ENCODE data around the gene CCDC57.

CCDC57 gene

DNA sequence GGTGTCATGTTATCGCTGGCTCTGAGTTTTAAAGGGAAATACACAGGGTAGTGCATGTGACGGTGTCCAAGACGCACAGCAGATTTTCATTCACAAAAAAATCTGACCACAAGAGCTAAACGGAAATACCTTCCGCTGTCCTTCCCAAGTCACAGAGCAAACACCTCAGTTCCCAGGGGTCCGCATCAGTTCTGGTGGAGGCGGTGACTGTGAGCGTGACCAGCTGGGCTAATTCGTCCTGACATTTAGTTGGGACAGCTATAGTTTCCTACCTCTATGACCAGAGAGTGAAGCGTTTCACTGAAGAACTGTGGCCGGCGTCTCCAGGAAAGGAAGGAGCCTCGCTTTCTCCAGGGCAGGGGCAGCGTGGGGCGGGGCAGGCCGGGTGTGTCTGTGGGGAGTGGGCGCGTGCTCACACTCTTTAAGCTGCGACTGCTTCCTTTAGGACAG, 104.1 kb downstream of the CCDC57 start:
- Histone ChIP-seq H3K9ac (ENCODE audit: low read length in 2 of 2) (no peak overlapping the region), H3K27me3 (ENCODE audit: control insufficient read depth in 1 of 2, insufficient read depth in 2 of 2, low read length in 2 of 2) (no peaks in the 10 kb centered on the region), H3K36me3 (ENCODE audit: control insufficient read depth in 2 of 2, insufficient read depth in 2 of 2, low read length in 2 of 2) (peaks cover 0 to 9% of the 10 kb centered on the region in 2 donors), H3K9me3 (ENCODE audit: control insufficient read depth in 2 of 2, low read length in 2 of 2) (no peaks in the 10 kb centered on the region), H3K4me3 (ENCODE audit: low read length in 2 of 2) (no peak overlapping the region), H3K4me1 (ENCODE audit: control insufficient read depth, insufficient read depth, low read length) (peaks cover 16% of the 10 kb centered on the region), H3K27ac (ENCODE audit: low read length) (no peak overlapping the region)

DNA sequence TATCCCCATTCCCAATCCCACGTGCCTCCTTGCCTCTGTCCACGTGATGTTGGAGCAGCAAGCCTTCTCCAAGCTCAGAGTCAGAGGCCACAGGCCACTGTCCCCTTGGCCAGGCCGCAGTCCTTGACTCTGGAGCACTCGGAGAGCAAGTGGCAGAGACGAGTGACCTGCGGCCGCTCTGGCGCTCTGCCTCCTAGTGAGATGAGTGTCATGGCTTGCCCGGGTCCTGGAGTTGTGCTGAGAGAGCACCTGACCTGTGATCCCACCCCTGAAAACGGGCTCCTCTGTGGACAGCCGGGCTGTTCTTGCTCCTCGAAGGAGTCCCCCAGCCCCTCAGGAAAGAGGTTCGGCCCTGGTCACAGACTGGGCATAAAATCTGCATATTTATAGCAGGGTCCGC, 104.6 kb downstream of the CCDC57 start:
- peaks cover 0 to 6% of the 10 kb centered on the region in 2 donors for H3K36me3 ChIP-seq (ENCODE audit: control insufficient read depth in 2 of 2, insufficient read depth in 2 of 2, low read length in 2 of 2)
- no peak overlapping the region for H3K27ac ChIP-seq (ENCODE audit: low read length)
- H3K27me3 ChIP-seq (ENCODE audit: control insufficient read depth in 1 of 2, insufficient read depth in 2 of 2, low read length in 2 of 2), result no peaks in the 10 kb centered on the region
- no peak overlapping the region for H3K4me3 ChIP-seq (ENCODE audit: low read length in 2 of 2)
- H3K9me3 ChIP-seq (ENCODE audit: control insufficient read depth in 2 of 2, low read length in 2 of 2), result no peaks in the 10 kb centered on the region
- peaks cover 18% of the 10 kb centered on the region for H3K4me1 ChIP-seq (ENCODE audit: control insufficient read depth, insufficient read depth, low read length)
- H3K9ac ChIP-seq (ENCODE audit: low read length in 2 of 2), result no peak overlapping the region

DNA sequence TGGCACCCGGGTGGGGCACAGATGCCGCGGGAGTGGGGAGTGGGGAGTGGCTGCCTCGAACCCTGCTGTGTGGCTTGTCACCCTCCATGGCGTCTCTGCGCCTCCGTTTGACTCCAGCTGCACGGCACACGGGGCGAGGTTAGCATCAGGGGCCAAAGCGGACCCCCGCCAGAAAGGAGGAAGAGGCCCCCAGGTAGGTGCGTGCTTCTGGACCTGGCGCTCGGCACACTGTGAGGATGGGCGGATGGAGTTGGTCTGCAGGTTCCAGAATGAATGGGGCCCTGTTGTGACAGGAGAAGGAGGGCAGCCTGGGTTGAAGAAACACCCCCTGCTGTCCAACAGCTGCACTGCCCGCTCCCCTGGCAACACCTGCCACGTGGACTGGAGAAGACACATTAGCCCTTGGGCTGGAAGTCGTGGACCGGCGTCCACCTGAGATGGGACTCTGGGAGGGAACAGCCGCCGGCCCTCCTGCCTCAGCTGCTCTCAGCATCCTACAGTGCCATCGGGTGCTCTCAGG, 105.2 kb downstream of the CCDC57 start:
- Histone ChIP-seq H3K4me1 (ENCODE audit: control insufficient read depth, insufficient read depth, low read length) (peaks cover 18% of the 10 kb centered on the region), H3K4me3 (ENCODE audit: low read length in 2 of 2) (no peak overlapping the region), H3K9me3 (ENCODE audit: control insufficient read depth in 2 of 2, low read length in 2 of 2) (no peaks in the 10 kb centered on the region), H3K27me3 (ENCODE audit: control insufficient read depth in 1 of 2, insufficient read depth in 2 of 2, low read length in 2 of 2) (no peaks in the 10 kb centered on the region), H3K27ac (ENCODE audit: low read length) (no peak overlapping the region), H3K36me3 (ENCODE audit: control insufficient read depth in 2 of 2, insufficient read depth in 2 of 2, low read length in 2 of 2) (peaks cover 0 to 2% of the 10 kb centered on the region in 2 donors), H3K9ac (ENCODE audit: low read length in 2 of 2) (no peak overlapping the region)

DNA sequence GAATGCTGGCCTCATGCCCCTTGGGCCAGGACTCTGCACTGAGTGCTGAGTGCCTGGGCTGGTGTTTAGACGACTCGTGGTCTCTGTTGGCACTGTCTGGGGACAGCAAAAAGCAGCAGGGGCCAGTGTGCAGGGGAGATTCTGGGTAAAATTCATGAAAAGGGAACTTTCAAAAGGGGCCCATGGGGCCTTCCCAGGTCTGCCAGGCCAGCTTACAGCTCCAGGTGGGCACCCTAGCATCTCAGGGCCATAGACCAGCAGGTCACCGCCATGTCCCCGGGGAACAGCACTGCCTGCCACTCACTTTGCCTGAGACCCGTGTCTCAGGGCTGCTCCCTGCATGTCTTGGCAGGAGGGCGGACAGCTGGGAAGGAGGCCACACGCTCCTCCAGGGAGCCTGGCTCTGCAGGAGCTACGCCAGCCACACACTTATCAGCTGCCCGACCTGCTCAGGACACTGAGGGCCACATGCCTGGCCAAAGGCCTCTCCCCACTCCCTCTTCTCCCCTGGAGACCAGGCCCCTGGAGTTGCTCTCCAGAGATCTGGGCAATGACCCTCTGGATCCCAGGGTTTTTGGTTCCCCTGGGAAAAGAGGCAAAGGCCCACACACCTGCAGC, 105.8 kb downstream of the CCDC57 start:
- no peaks in the 10 kb centered on the region for H3K27me3 ChIP-seq (ENCODE audit: control insufficient read depth in 1 of 2, insufficient read depth in 2 of 2, low read length in 2 of 2)
- H3K9ac ChIP-seq (ENCODE audit: low read length in 2 of 2), result peak overlapping the region in 1 of 2 donors; percentile 42
- no peak overlapping the region for H3K27ac ChIP-seq (ENCODE audit: low read length)
- peak overlapping the region in 1 of 2 donors; percentile 29 for H3K4me3 ChIP-seq (ENCODE audit: low read length in 2 of 2)
- peaks cover 20% of the 10 kb centered on the region for H3K4me1 ChIP-seq (ENCODE audit: control insufficient read depth, insufficient read depth, low read length)
- H3K36me3 ChIP-seq (ENCODE audit: control insufficient read depth in 2 of 2, insufficient read depth in 2 of 2, low read length in 2 of 2), result no peaks in the 10 kb centered on the region
- H3K9me3 ChIP-seq (ENCODE audit: control insufficient read depth in 2 of 2, low read length in 2 of 2), result no peaks in the 10 kb centered on the region

DNA sequence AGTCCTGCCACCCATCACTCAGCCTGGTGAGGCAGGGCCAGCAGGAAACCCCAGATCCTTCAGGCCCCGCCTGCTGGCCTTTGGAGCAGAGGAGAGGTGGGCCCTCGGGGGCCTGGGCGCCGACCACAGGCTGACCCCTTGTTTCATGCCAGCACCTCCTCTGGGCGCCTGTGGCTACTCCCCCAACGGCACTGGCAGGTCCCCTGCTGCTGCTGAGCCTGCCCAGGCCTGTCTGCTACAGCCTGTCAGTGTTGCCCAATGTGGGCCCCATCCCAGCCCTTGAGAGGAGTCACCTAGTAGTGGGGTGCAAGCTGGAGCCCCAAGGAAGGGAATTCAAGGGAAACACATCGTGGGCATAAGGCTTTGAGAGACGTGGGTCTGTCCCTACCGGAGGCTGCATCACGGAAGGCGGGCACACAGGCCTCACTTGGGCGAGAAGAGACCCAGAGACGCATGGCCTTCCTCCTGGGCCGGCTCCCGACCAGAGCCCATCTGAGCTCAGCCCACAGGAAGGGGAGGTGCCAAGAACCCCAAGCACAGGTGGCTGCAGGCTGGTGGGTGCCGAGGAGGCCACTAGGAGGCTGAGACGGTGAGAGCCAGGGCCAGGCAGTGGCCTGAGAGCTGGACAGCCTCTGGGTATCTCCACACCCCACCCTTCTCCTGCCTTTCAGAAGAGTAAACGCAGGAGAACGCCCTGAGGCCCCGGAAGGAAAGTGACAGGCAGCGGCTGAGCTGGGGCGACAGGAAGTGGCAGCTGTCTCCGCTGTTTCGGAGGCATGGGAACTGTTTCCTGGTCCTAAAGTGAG, 106.6 kb downstream of the CCDC57 start:
- no peaks in the 10 kb centered on the region for H3K36me3 ChIP-seq (ENCODE audit: control insufficient read depth in 2 of 2, insufficient read depth in 2 of 2, low read length in 2 of 2)
- peak overlapping the region; percentile 6 to 42 for H3K9ac ChIP-seq (ENCODE audit: low read length in 2 of 2)
- no peaks in the 10 kb centered on the region for H3K27me3 ChIP-seq (ENCODE audit: control insufficient read depth in 1 of 2, insufficient read depth in 2 of 2, low read length in 2 of 2)
- H3K4me1 ChIP-seq (ENCODE audit: control insufficient read depth, insufficient read depth, low read length), result peaks cover 24% of the 10 kb centered on the region
- no peak overlapping the region for H3K27ac ChIP-seq (ENCODE audit: low read length)
- H3K9me3 ChIP-seq (ENCODE audit: control insufficient read depth in 2 of 2, low read length in 2 of 2), result no peaks in the 10 kb centered on the region
- H3K4me3 ChIP-seq (ENCODE audit: low read length in 2 of 2), result peak overlapping the region in 1 of 2 donors; percentile 29

DNA sequence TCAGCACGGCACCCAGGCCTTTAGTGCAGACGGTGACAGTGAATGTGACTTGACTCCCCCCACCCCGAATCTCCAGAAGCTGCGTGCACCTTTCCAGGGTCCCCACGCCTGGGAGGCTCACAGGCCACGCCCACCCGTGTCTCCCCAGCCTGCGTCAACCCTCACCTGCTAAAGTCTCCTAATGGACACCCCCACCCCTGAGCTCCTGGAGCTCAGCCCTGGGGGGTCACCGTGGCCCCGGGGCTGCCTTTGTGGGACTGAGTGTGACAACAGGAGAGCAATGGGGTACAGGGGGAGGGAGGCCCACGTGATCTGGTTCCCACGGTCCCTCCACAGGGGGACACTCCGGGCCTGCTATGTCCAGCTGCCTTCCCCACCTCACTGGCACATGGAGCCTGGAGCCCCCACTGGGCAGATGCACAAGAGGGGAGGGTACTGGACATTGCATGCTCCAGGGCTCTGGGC, 107.2 kb downstream of the CCDC57 start:
- Histone ChIP-seq H3K9me3 (ENCODE audit: control insufficient read depth in 2 of 2, low read length in 2 of 2) (no peaks in the 10 kb centered on the region), H3K9ac (ENCODE audit: low read length in 2 of 2) (no peak overlapping the region), H3K27me3 (ENCODE audit: control insufficient read depth in 1 of 2, insufficient read depth in 2 of 2, low read length in 2 of 2) (no peaks in the 10 kb centered on the region), H3K36me3 (ENCODE audit: control insufficient read depth in 2 of 2, insufficient read depth in 2 of 2, low read length in 2 of 2) (no peaks in the 10 kb centered on the region), H3K4me1 (ENCODE audit: control insufficient read depth, insufficient read depth, low read length) (peaks cover 25% of the 10 kb centered on the region), H3K4me3 (ENCODE audit: low read length in 2 of 2) (no peak overlapping the region), H3K27ac (ENCODE audit: low read length) (no peak overlapping the region)

DNA sequence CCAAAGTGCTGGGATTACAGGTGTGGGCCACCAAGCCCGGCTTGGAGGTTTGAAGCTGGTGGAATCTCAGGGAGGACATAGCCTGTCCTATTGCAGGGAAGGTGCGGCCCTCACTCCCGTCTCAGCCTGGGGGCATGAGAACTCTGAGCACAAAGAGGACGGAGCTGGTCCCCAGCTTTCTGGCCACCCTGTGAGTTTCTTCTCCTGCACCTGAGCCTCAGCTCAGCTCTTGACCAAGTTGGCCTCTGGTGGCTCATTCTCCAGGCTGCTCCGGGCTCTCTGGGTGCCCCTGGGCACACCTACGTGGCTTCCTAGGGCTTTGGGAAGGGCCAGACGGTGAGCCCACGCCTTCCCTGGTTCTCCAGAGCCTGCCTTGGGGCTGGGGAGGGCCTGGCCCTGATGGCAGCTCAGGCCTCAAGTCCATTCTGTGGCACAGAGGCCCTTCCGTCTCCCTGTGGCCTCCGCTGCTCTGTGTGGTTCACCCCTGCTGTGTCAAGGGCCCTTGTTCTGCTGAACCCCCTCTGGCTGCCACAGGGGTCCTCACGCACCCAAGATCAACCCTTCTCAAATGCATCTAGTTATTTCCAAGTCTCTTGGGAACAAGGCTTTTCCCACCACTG, 107.7 kb downstream of the CCDC57 start:
- H3K9ac ChIP-seq (ENCODE audit: low read length in 2 of 2), result no peak overlapping the region
- no peaks in the 10 kb centered on the region for H3K9me3 ChIP-seq (ENCODE audit: control insufficient read depth in 2 of 2, low read length in 2 of 2)
- no peaks in the 10 kb centered on the region for H3K36me3 ChIP-seq (ENCODE audit: control insufficient read depth in 2 of 2, insufficient read depth in 2 of 2, low read length in 2 of 2)
- peaks cover 25% of the 10 kb centered on the region for H3K4me1 ChIP-seq (ENCODE audit: control insufficient read depth, insufficient read depth, low read length)
- H3K4me3 ChIP-seq (ENCODE audit: low read length in 2 of 2), result no peak overlapping the region
- no peaks in the 10 kb centered on the region for H3K27me3 ChIP-seq (ENCODE audit: control insufficient read depth in 1 of 2, insufficient read depth in 2 of 2, low read length in 2 of 2)
- no peak overlapping the region for H3K27ac ChIP-seq (ENCODE audit: low read length)

DNA sequence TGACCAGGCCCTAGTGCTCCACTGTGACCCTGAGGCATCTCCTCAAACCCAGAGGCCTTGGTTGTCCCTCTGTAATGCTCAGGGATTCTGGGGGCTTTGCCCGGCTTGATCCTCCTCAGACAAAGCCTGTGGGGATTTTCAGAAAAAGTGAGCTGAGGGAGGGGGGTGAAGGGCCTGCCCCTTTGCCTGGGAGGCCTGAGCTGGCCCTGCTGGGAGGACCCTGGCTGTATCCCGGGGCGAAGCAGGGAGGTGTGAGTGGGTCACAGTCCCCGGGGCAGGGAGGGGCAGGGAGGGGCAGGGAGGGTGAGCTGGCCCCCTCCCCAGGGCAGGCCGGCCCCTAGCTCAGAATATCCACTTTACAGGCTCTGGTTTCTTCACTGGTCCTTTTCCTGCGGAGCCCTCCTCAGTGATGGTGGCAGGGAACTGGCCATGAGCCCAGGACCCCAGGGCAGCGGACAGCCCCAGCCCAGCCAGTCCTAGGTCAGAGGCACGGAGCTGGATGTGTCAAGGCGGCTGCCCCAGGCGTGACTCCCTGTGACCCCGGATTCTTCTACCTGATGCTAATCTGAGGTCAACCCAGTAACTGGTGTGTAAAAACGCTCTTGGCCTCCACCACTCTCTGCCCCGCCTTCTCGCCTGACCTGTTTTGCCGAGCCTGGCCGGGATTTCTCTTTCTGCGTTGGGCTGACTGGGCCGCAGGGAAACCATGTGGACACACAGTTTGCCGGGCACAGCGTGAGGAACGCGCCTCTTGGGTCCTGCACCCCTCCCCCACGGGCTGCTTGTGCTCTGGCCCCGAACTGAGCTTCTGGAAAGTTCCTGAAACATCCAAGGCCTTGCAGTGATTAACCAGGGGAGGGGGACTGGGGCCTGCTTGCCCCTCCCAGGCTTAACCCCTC, 108.8 kb downstream of the CCDC57 start:
- Histone ChIP-seq H3K9me3 (ENCODE audit: control insufficient read depth in 2 of 2, low read length in 2 of 2) (no peaks in the 10 kb centered on the region), H3K9ac (ENCODE audit: low read length in 2 of 2) (peak overlapping the region; percentile 38 to 47), H3K4me1 (ENCODE audit: control insufficient read depth, insufficient read depth, low read length) (peaks cover 36% of the 10 kb centered on the region), H3K27ac (ENCODE audit: low read length) (peak overlapping the region; percentile 41), H3K4me3 (ENCODE audit: low read length in 2 of 2) (peak overlapping the region in 1 of 2 donors; percentile 15), H3K36me3 (ENCODE audit: control insufficient read depth in 2 of 2, insufficient read depth in 2 of 2, low read length in 2 of 2) (no peaks in the 10 kb centered on the region), H3K27me3 (ENCODE audit: control insufficient read depth in 1 of 2, insufficient read depth in 2 of 2, low read length in 2 of 2) (no peaks in the 10 kb centered on the region)

DNA sequence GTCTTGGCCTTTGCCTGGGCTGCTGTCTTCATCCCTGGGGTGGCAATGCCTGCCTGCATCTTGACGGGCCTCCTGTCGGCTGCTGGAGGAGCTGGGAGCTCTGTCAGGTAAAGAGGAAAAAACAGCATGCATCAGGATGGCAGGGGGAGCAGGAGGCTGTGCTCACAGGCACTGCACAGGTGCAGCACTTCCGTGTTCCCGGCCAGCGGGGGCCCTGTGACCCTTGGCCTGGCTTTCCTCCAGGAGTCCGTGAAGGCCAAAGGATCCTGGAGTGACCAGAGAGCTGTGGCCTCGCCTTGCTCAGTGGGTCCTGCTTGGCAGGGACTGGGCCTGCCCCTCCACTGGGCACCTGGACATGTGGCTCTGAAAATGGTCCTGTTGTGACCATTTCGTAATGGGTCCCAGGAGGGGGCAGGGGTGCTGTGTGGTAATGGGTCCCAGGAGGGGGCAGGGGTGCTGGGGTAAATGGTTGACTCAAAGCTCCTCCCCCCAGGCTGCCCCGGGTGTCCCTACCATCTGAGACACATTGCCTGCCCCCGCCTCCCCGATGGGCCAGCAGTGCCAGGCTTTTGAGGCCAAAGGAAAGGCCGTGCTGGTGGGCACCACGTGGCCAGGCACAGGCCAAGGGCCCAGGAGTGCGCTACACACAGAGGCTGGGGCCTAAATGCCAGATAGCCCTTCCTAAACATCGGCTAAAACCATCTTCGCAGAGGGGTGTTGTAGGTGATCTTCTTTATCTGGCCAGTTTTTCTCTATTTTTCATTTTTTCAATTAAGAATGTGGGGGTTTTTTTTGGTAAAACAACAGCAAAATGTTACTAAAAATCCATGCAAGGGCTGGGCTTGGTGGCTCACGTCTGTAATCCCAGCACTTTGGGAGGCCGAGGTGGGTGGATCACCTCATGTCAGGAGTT, 110.6 kb downstream of the CCDC57 start:
- no peaks in the 10 kb centered on the region for H3K27me3 ChIP-seq (ENCODE audit: control insufficient read depth in 1 of 2, insufficient read depth in 2 of 2, low read length in 2 of 2)
- no peak overlapping the region for H3K27ac ChIP-seq (ENCODE audit: low read length)
- no peaks in the 10 kb centered on the region for H3K36me3 ChIP-seq (ENCODE audit: control insufficient read depth in 2 of 2, insufficient read depth in 2 of 2, low read length in 2 of 2)
- no peak overlapping the region for H3K9ac ChIP-seq (ENCODE audit: low read length in 2 of 2)
- no peak overlapping the region for H3K4me3 ChIP-seq (ENCODE audit: low read length in 2 of 2)
- H3K9me3 ChIP-seq (ENCODE audit: control insufficient read depth in 2 of 2, low read length in 2 of 2), result no peaks in the 10 kb centered on the region
- H3K4me1 ChIP-seq (ENCODE audit: control insufficient read depth, insufficient read depth, low read length), result peaks cover 45% of the 10 kb centered on the region
